Thoracic aorta (tissue), 2 donors: ENCODE data around the gene CBFB. TPM values are rescaled to one million over a fixed set of nuclear protein-coding genes. Genes with fewer than 3 reads are reported as not detected.

Experiments used
- ATAC-seq: fragments of 150-250 bp; one replicate; pipeline ENCODE4 v1.8.0; 2017; ENCODE audit warnings: low read depth; ENCODE audit not compliant: insufficient number of reproducible peaks, low FRiP score
- DNase-seq: peaks from one replicate; pipeline ENCODE4 v3.0.0-alpha.2; 2020; ENCODE audit warnings: low spot score
- H3K27ac ChIP-seq, 2 donors: fragments of 200-600 bp; sonication (generic); 1 replicate in 1 of 2; 2 replicates in 1 of 2; pipeline ENCODE4 v1.5.1; 2016; ENCODE audit warnings: mild to moderate bottlenecking in 2 of 2, moderate library complexity in 2 of 2
- H3K27me3 ChIP-seq: fragments of 200-600 bp; sonication (generic); replicated peaks from 2 replicates; pipeline ENCODE4 v1.6.0; 2016; ENCODE audit warnings: mild to moderate bottlenecking; ENCODE audit not compliant: insufficient read depth
- H3K36me3 ChIP-seq: fragments of 200-600 bp; sonication (generic); one replicate; pipeline ENCODE4 v1.5.1; 2016
- H3K4me1 ChIP-seq, 2 donors: fragments of 200-600 bp; sonication (generic); 1 replicate in 1 of 2; 2 replicates in 1 of 2; pipeline versions ENCODE4 v1.5.1 to v1.6.0; 2016; ENCODE audit warnings: low read depth in 2 of 2, mild to moderate bottlenecking in 1 of 2; ENCODE audit not compliant: control insufficient read depth in 1 of 2
- H3K4me3 ChIP-seq: fragments of 200-600 bp; sonication (generic); 2 replicates; pipeline ENCODE4 v1.5.1; 2016; ENCODE audit warnings: mild to moderate bottlenecking
- H3K9me3 ChIP-seq: fragments of 200-600 bp; sonication (generic); 2 replicates; pipeline ENCODE4 v1.5.1; 2016
- total RNA-seq, 2 donors: library from RNA; depleted of rRNA; stranded (reverse); fragments of >200 nt; gene quantifications; one replicate each; pipeline versions ENCODE4 v1.1.0 to v1.2.3, GENCODE V29; 2016
- TF ChIP-seq, protein P1 (sequence below): fragments of 200-600 bp; sonication (generic); IDR thresholded peaks from one replicate; pipeline ENCODE4 v1.5.1; 2019; ENCODE audit warnings: antibody characterized with exemption

The CBFB gene
- total RNA-seq, 2 donors from 2014 or later: 28.3 to 79.7 TPM

GRCh38 chr16:67093098-67093726 lies 64.3 kb downstream of the CBFB start:
- Histone ChIP-seq H3K36me3 (peaks cover 5% of the 10 kb centered on the region), H3K4me1 (peaks cover 0 to 15% of the 10 kb centered on the region in 2 donors), H3K27me3 (no peaks in the 10 kb centered on the region), H3K4me3 (no peak overlapping the region), H3K27ac (no peak overlapping the region), H3K9me3 (no peaks in the 10 kb centered on the region)
- no peak for ATAC-seq
- DNase-seq: no peak
- TF ChIP-seq, protein P1, sequence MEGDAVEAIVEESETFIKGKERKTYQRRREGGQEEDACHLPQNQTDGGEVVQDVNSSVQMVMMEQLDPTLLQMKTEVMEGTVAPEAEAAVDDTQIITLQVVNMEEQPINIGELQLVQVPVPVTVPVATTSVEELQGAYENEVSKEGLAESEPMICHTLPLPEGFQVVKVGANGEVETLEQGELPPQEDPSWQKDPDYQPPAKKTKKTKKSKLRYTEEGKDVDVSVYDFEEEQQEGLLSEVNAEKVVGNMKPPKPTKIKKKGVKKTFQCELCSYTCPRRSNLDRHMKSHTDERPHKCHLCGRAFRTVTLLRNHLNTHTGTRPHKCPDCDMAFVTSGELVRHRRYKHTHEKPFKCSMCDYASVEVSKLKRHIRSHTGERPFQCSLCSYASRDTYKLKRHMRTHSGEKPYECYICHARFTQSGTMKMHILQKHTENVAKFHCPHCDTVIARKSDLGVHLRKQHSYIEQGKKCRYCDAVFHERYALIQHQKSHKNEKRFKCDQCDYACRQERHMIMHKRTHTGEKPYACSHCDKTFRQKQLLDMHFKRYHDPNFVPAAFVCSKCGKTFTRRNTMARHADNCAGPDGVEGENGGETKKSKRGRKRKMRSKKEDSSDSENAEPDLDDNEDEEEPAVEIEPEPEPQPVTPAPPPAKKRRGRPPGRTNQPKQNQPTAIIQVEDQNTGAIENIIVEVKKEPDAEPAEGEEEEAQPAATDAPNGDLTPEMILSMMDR: no peak

DNA sequence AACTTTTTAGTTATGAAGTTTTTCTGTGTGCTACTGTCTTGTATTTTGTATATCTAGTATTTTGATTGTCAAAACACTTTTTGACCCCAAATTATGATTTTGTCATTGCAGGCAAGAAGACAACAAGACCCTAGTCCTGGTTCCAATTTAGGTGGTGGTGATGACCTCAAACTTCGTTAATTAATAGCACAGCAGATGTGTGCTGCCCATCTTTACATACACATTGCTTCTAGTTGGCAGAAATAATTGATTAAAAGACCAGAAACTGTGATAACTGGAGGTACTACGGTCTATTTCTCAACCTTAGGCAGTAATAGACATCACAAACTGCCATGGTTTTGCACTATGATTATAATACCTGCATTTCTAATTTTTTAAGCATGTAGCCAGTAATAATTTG lies 69.7 kb downstream of the CBFB start:
- TF ChIP-seq, protein P1: no peak
- no peak for ATAC-seq
- peaks cover 2% of the 10 kb centered on the region for H3K36me3 ChIP-seq

DNA sequence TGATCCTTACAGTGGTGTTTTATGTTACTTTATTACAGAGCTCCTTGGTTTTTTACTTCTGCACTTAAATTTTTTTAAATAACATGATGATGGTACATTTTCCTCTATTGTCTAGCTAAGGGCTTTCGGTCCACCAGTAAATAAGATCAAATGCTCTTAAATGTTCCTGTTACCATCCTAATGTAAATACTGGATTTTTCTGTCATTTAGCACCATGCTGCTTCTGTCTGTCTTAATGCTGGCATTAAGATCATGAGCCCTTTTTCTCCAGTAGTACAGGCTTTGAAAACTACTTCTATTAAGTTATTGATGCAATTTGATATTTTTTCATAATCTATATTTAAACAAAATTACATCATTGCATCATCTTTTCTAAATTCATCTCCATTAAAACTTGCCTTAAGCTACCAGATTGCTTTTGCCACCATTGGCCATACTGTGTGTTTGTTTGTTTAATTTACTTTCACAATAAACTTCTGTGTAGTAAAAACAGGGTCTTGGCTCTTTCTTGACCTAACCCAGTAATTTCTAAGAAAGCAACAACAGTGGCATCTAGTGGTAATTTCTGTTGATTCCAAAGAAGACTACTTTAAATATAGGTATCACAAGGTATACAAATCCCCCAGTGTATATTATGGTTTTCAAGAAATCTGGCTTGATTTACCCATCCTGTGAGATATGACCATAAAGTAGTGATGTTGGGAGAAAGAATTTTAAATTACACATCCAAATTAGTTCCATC lies 71.8 kb downstream of the CBFB start:
- DNase-seq (no peak), ATAC-seq (no peak)
- peaks cover 0 to 5% of the 10 kb centered on the region in 2 donors for H3K4me1 ChIP-seq
- no peaks in the 10 kb centered on the region for H3K36me3 ChIP-seq
- H3K27ac ChIP-seq: no peak overlapping the region
- no peaks in the 10 kb centered on the region for H3K9me3 ChIP-seq
- H3K4me3 ChIP-seq: no peak overlapping the region
- TF ChIP-seq, protein P1: no peak
- no peaks in the 10 kb centered on the region for H3K27me3 ChIP-seq

More for the DNA sequence above, 69.7 kb downstream of the CBFB start:
- DNase-seq: no peak
- Histone ChIP-seq H3K4me3 (no peak overlapping the region), H3K27me3 (no peaks in the 10 kb centered on the region), H3K4me1 (no peaks in the 10 kb centered on the region), H3K9me3 (no peaks in the 10 kb centered on the region), H3K27ac (no peak overlapping the region)

- H3K4me1 ChIP-seq: peaks cover 0 to 13% of the 10 kb centered on the region in 2 donors
- H3K27me3 ChIP-seq: no peaks in the 10 kb centered on the region
- TF ChIP-seq, protein P1: no peak
- ATAC-seq: no peak
- no peak overlapping the region for H3K4me3 ChIP-seq
- no peaks in the 10 kb centered on the region for H3K36me3 ChIP-seq
- H3K9me3 ChIP-seq: no peaks in the 10 kb centered on the region
- H3K27ac ChIP-seq: no peak overlapping the region
- no peak for DNase-seq
These were observed 72.5 kb downstream of the CBFB start for GRCh38 chr16:67101311-67102082.

DNA sequence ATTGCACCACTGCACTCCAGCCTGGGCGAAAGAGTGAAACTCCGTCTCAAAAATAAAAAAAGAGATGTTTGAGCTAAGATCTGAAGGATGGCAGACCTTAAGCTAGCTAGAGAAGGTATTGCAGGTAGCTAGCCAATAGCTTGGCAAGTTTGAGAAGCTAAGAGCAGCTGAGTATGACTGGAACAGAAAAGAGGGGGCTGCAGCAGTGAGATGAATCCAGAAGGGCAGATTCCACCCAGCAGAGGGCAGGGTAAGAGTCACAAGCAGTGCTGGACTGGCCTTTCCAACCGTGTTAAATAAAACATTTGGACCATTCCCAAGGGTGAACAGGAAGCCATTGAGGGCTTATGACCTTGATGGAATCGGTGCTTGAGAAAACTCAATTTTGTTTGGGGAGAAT lies 75.1 kb downstream of the CBFB start:
- DNase-seq: no peak
- TF ChIP-seq, protein P1: no peak
- no peak overlapping the region for H3K4me3 ChIP-seq
- no peaks in the 10 kb centered on the region for H3K27me3 ChIP-seq
- no peak for ATAC-seq
- H3K9me3 ChIP-seq: no peaks in the 10 kb centered on the region
- H3K27ac ChIP-seq: no peak overlapping the region
- H3K4me1 ChIP-seq: peaks cover 0 to 19% of the 10 kb centered on the region in 2 donors
- H3K36me3 ChIP-seq: no peaks in the 10 kb centered on the region
